ENCODE data around the gene TK2. TPM values are rescaled to one million over a fixed set of nuclear protein-coding genes. Genes with fewer than 3 reads are reported as not detected.
A peak's percentile ranks its signal among the peaks of the same experiment; 100 is the strongest.
"Not testable (repeated sequence)": the region's sequence is repeated elsewhere in the genome, so short reads cannot be mapped to it uniquely, and the experiment has no call there.

Gene TK2
- total RNA-seq, 2 donors from 2014 or later = 23.1 to 26.0 TPM

DNA sequence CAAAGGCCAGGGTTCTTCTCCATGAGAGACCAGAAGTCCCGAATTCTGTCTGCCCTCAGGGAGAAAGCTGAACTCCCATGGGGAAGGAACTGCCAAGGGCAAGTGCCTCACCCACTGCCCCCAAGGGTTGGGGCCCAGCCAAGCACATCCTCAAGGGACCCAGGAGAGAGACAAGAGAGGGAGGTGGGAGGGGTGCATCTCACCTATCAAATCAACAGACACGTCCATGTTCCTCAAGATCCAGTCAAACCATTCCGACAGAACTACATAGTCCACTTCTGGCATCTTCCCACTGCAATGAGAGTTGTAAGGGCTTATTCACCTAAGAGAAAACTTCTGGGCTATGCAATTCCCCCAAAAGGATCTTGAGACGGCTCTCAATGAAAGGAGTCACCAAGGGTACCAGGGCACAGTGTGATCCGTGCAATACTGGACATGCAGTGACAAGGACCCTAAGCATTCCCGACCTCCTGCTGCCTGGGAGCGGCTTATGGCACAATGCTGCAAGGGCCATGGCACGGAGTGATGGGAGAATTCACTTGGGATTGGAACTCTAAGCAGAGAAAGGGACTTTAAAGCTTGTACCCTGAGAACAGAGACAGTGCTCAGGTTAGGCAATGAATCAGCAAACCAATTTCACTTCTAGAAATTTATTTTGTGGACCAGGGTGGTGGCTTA is 32.2 kb downstream of the TK2 start:
- ATAC-seq (no peak), DNase-seq (peak in 1 of 4 donors; percentile 34)
- Histone ChIP-seq H3K27ac (peak overlapping the region; percentile 95 to 100 (median 99)), H3K4me1 (peaks cover 44% of the 10 kb centered on the region), H3K9me3 (no peaks in the 10 kb centered on the region), H3K36me3 (replicated peaks in 1 of 2; ENCODE audit: insufficient read depth in 1 of 2, low read depth in 2 of 2) (no peaks in the 10 kb centered on the region), H3K4me3 (no peak overlapping the region), H3K27me3 (no peaks in the 10 kb centered on the region)
- intact Hi-C loops (cut with DNase I) = no loop called here
- TF ChIP-seq, protein P1, sequence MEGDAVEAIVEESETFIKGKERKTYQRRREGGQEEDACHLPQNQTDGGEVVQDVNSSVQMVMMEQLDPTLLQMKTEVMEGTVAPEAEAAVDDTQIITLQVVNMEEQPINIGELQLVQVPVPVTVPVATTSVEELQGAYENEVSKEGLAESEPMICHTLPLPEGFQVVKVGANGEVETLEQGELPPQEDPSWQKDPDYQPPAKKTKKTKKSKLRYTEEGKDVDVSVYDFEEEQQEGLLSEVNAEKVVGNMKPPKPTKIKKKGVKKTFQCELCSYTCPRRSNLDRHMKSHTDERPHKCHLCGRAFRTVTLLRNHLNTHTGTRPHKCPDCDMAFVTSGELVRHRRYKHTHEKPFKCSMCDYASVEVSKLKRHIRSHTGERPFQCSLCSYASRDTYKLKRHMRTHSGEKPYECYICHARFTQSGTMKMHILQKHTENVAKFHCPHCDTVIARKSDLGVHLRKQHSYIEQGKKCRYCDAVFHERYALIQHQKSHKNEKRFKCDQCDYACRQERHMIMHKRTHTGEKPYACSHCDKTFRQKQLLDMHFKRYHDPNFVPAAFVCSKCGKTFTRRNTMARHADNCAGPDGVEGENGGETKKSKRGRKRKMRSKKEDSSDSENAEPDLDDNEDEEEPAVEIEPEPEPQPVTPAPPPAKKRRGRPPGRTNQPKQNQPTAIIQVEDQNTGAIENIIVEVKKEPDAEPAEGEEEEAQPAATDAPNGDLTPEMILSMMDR (IDR thresholded peaks at IDR 0.05) = no peak
- no peak for TF ChIP-seq POLR2A (IDR thresholded peaks at IDR 0.05)
- WGBS, 2 donors = 84 to 91% methylated on average over 8 of the region's 8 CpGs

DNA sequence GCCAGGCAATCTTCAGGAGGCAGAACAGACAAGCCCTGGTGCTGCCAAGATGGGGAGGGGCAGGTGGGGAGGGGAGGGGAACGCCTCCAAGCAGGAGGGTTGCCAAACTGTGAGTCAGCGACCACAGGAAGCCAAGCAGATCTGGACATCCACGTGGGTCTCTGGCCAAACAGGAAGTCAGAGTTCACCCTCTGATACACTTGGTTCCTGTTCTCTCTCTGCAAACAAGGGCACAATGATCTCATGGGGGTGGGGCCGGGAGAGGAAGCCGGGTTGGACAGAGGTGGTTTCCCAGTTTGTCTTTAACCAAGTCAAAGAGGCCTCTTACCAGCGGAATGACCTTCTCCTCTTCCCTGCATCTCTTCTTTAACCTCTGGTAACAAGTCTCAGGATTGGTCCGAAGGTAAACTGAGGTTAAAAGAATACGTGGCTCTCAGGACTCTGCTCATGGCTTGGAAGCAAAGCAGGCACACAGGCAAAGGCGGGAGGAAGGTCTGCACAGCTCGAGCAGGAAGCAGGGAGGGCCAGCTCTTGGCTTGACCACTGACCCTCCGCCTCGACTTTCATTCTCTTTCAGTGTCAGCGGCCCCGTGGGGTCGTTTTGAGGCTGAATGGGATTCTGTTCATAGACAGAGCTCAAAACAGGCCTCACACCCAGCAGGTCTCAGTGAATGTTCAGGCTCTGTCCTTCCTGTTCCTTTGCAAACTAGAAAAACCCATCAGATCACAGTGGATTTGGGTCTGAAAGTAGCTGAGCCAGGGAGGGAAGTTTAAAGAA is 32.9 kb downstream of the TK2 start:
- peak overlapping the region; percentile 95 to 100 (median 99) for H3K27ac ChIP-seq
- WGBS, 2 donors = 19 to 35% methylated on average over 12 to 15 of the region's 15 CpGs
- H3K36me3 ChIP-seq (replicated peaks in 1 of 2; ENCODE audit: insufficient read depth in 1 of 2, low read depth in 2 of 2) = no peaks in the 10 kb centered on the region
- H3K27me3 ChIP-seq = no peaks in the 10 kb centered on the region
- peak in 2 of 3 donors; percentile 69 to 73 for TF ChIP-seq POLR2A (IDR thresholded peaks at IDR 0.05)
- TF ChIP-seq, protein P1 (IDR thresholded peaks at IDR 0.05) = no peak
- peak; percentile 97 for ATAC-seq
- DNase-seq = peak; percentile 98 to 100 (median 99)
- H3K9me3 ChIP-seq = no peaks in the 10 kb centered on the region
- intact Hi-C loops (cut with DNase I) = no loop called here
- H3K4me3 ChIP-seq = no peak overlapping the region
- peaks cover 51% of the 10 kb centered on the region for H3K4me1 ChIP-seq

DNA sequence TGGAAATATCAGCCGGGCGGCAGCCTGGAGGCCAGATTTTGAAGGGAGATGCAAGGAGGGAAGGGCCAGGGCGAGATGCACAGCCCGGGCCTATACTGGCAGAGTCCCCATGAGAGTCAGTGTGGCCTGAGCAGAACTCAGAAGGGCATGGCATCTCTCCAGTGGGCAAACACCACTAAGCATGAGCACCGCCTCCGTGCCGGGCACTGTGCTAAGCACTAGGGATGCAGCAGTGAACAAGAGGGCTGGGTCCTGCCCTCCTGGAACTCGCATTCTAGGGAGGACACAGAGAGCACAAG is 33.5 kb downstream of the TK2 start:
- H3K27me3 ChIP-seq = no peaks in the 10 kb centered on the region
- H3K36me3 ChIP-seq (replicated peaks in 1 of 2; ENCODE audit: insufficient read depth in 1 of 2, low read depth in 2 of 2) = no peaks in the 10 kb centered on the region
- H3K9me3 ChIP-seq = no peaks in the 10 kb centered on the region
- ATAC-seq = peak; percentile 59
- no peak overlapping the region for H3K4me3 ChIP-seq
- H3K27ac ChIP-seq = peak overlapping the region; percentile 92 to 100 (median 97)
- no peak for DNase-seq
- WGBS, 2 donors = 12% methylated on average over 8 of the region's 8 CpGs
- intact Hi-C loops (cut with DNase I) = no loop called here
- H3K4me1 ChIP-seq = peaks cover 56% of the 10 kb centered on the region
- TF ChIP-seq, protein P1 (IDR thresholded peaks at IDR 0.05) = peak in 1 of 7 experiments; percentile 13
- TF ChIP-seq POLR2A (IDR thresholded peaks at IDR 0.05) = no peak

DNA sequence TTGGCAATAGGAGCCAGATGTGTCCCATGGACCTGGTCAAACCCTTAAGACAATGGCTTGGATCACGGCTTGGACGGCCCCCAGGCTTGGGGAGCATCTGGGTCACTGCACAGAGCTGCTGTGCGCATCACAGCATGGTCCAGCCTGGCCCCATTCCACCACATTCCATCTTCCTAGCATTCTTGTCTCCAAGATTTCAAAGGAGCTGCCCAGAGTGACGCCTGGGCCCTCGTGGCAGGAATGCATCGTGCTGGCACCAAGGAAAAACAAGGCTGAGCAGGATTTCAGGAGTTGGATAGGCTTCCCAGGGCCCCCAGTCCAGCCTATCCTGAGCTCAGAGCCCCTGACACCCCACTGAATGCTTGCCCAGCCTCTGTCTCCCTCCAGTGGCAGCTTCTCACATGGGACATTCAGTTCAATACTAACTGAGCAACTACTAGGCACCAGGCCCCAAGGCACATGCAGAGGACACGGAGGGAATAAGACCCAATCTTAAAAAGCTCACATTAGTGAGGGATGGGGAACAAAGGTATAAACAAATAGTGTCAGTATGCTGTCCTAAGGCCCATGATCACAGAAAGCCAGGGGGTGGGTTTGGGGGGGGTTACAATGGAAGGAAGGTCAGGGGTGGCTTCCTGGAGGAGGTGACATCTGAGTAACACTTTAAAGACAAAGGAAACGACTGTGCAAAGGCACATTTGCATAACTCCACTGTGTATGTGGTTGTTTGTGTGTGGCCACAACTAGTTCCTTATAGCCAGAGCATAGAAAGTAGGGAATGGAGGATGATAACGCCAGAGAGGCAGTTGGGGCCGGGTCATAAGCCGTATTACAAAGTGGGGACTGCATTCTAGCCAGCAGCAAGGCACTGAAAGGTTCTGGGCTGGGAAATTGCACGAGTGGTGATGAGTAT is 34.1 kb downstream of the TK2 start:
- Histone ChIP-seq H3K4me3 (no peak overlapping the region), H3K27ac (peak overlapping the region; percentile 92 to 100 (median 97)), H3K4me1 (peaks cover 63% of the 10 kb centered on the region), H3K9me3 (no peaks in the 10 kb centered on the region), H3K27me3 (no peaks in the 10 kb centered on the region), H3K36me3 (replicated peaks in 1 of 2; ENCODE audit: insufficient read depth in 1 of 2, low read depth in 2 of 2) (no peaks in the 10 kb centered on the region)
- intact Hi-C loops (cut with DNase I) = no loop called here
- DNase-seq = no peak
- no peak for ATAC-seq
- TF ChIP-seq POLR2A (IDR thresholded peaks at IDR 0.05) = no peak
- TF ChIP-seq, protein P1 (IDR thresholded peaks at IDR 0.05) = peak in 4 of 7 experiments; percentile 29 to 38 (median 34)
- WGBS, 2 donors = 65 to 69% methylated on average over 12 of the region's 12 CpGs

DNA sequence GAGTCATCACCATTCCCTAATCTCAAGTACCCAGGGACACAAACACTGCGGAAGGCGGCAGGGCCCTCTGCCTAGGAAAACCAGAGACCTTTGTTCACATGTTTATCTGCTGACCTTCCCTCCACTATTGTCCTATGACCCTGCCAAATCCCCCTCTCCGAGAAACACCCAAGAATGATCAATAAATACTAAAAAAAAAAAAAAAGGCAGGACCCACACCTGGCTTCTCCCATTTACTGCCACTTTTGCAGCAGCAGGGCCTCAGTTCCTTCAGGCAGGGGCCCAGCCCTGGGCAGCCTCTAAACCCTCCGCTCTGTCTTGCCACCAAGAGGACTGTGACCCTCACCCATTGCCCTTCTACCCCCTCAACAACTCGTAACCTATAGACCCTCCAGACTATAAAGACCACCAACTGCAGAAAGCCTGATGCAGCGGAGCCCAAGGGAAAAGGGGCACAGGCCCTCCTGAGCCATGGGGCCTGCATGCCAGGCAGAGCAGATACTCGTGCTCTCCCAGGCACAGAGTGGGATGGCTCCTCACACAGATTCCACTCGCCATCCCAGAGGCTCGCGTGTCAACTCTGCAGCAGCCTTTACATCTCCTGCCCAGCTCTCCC is 34.8 kb downstream of the TK2 start:
- H3K4me3 ChIP-seq, DNase-seq: not testable (repeated sequence)
- 80 to 93% methylated on average over 6 to 10 of the region's 10 CpGs for WGBS, 2 donors

DNA sequence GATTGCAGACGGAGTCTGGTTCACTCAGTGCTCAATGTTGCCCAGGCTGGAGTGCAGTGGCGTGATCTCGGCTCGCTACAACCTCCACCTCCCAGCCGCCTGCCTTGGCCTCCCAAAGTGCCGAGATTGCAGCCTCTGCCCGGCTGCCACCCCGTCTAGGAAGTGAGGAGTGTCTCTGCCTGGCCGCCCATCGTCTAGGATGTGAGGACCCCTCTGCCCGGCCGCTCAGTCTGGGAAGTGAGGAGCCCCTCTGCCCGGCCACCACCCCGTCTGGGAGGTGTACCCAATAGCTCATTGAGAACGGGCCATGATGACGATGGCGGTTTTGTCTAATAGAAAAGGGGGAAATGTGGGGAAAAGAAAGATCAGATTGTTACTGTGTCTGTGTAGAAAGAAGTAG is 35.5 kb downstream of the TK2 start:
- Histone ChIP-seq H3K4me1 (peaks cover 77% of the 10 kb centered on the region), H3K27ac (peak overlapping the region in 1 of 4 donors; percentile 6)
- 97% methylated on average over 8 to 9 of the region's 17 CpGs for WGBS, 2 donors
- H3K27me3 ChIP-seq; intact Hi-C loops (cut with DNase I); H3K4me3 ChIP-seq; ATAC-seq; H3K9me3 ChIP-seq; DNase-seq; H3K36me3 ChIP-seq (replicated peaks in 1 of 2; ENCODE audit: insufficient read depth in 1 of 2, low read depth in 2 of 2): not testable (repeated sequence)

More for the DNA sequence above, 34.8 kb downstream of the TK2 start:
- H3K27me3 ChIP-seq; H3K36me3 ChIP-seq (replicated peaks in 1 of 2; ENCODE audit: insufficient read depth in 1 of 2, low read depth in 2 of 2); intact Hi-C loops (cut with DNase I); H3K9me3 ChIP-seq; ATAC-seq: not testable (repeated sequence)
- Histone ChIP-seq H3K27ac (peak overlapping the region in 3 of 4 donors; percentile 95 to 100 (median 99)), H3K4me1 (peaks cover 70% of the 10 kb centered on the region)
